Endodermal cell (in vitro differentiated cells): ENCODE data around the gene NR2F6. TPM values are rescaled to one million over a fixed set of nuclear protein-coding genes. Genes with fewer than 3 reads are reported as not detected.

Source experiments
- DNase-seq: peaks from one replicate; pipeline ENCODE4 v3.0.0-alpha.2; 2017
- H3K27ac ChIP-seq: 2 replicates; pipeline ENCODE4 v1.5.1; 2013; ENCODE audit warnings: mild to moderate bottlenecking, low read depth, low read length, moderate library complexity
- H3K27me3 ChIP-seq: 2 replicates; pipeline ENCODE4 v1.6.1; 2013; ENCODE audit warnings: mild to moderate bottlenecking, low read length, moderate library complexity; ENCODE audit not compliant: insufficient read depth, control insufficient read depth, poor library complexity, severe bottlenecking
- H3K36me3 ChIP-seq: 2 replicates; pipeline ENCODE4 v1.7.0; 2013; ENCODE audit warnings: mild to moderate bottlenecking, low read length, moderate library complexity; ENCODE audit not compliant: control insufficient read depth, insufficient read depth
- H3K4me1 ChIP-seq: one replicate; pipeline ENCODE4 v1.7.0; 2013; ENCODE audit warnings: low read length; ENCODE audit not compliant: control insufficient read depth, insufficient read depth
- H3K4me3 ChIP-seq: 2 replicates; pipeline ENCODE4 v1.5.1; 2013; ENCODE audit warnings: mild to moderate bottlenecking, low read length, moderate library complexity
- H3K9ac ChIP-seq: 2 replicates; pipeline ENCODE4 v1.6.1; 2013; ENCODE audit warnings: mild to moderate bottlenecking, low read length, moderate library complexity; ENCODE audit not compliant: poor library complexity, severe bottlenecking; ENCODE audit errors: extremely low read depth
- H3K9me3 ChIP-seq: 2 replicates; pipeline ENCODE4 v1.6.1; 2013; ENCODE audit warnings: mild to moderate bottlenecking, low read length, moderate library complexity; ENCODE audit not compliant: control insufficient read depth
- H3K27ac Mint-ChIP-seq: 2 replicates; pipeline ENCODE4 v1.8.0; 2020; ENCODE audit warnings: mixed read lengths
- H3K27me3 Mint-ChIP-seq: 2 replicates; pipeline ENCODE4 v1.8.0; 2021; ENCODE audit warnings: mild to moderate bottlenecking, mixed read lengths; ENCODE audit not compliant: insufficient read depth
- H3K36me3 Mint-ChIP-seq: 2 replicates; pipeline ENCODE4 v1.8.0; 2020; ENCODE audit warnings: low read depth, mixed read lengths
- H3K4me1 Mint-ChIP-seq: 2 replicates; pipeline ENCODE4 v1.8.0; 2020; ENCODE audit warnings: mixed read lengths
- H3K4me3 Mint-ChIP-seq: 2 replicates; pipeline ENCODE4 v1.8.0; 2020; ENCODE audit warnings: mild to moderate bottlenecking, moderate library complexity, mixed read lengths
- H3K9me3 Mint-ChIP-seq: 2 replicates; pipeline ENCODE4 v1.8.0; 2020; ENCODE audit warnings: mild to moderate bottlenecking, mixed read lengths
- CTCF ChIP-seq: fragments of 200-600 bp; sonication (generic); conservative IDR thresholded peaks from 2 replicates; pipeline ENCODE4 v1.5.0; 2021; ENCODE audit warnings: antibody characterized with exemption, mild to moderate bottlenecking
- WGBS, 2 experiments: methylation state at CpG; one replicate each; pipeline versions ENCODE4 v1.1.5 to v1.1.7; 2013; ENCODE audit warnings: missing lambda C conversion rate in 2 of 2, mixed read lengths in 1 of 2; ENCODE audit not compliant: insufficient coverage in 1 of 2, insufficient read length in 1 of 2; 5-methylcytosine and 5-hydroxymethylcytosine counted together
- total RNA-seq, 2 donors: library from RNA; stranded (reverse); fragmentation: NEBNext Ultra II Directional in 1 of 2; extraction: Animal tissue kit (Norgen Biotek cat#: 25700) in 1 of 2; gene quantifications; 2 replicates in 1 of 2; 3 replicates in 1 of 2; pipeline ENCODE4 v1.2.1, GENCODE V29; 2021

Gene NR2F6
- total RNA-seq, 2 donors from 2014 or later, result 103 to 107 TPM

- Mint-ChIP-seq H3K36me3 (peaks cover 29% of the 10 kb centered on the region), H3K4me3 (no peak overlapping the region), H3K27me3 (no peaks in the 10 kb centered on the region), H3K9me3 (no peaks in the 10 kb centered on the region), H3K4me1 (peaks cover 15% of the 10 kb centered on the region), H3K27ac (no peak overlapping the region)
- Histone ChIP-seq H3K27ac (no peak overlapping the region), H3K27me3 (no peaks in the 10 kb centered on the region), H3K9me3 (no peaks in the 10 kb centered on the region), H3K4me3 (no peak overlapping the region), H3K9ac (no peak overlapping the region), H3K36me3 (peaks cover 51% of the 10 kb centered on the region), H3K4me1 (peaks cover 4% of the 10 kb centered on the region)
- 96% methylated on average over 11 to 13 of the region's 13 CpGs for WGBS, 2 experiments
- no peak for TF ChIP-seq CTCF
- DNase-seq, result no peak
Observed at GRCh38 chr19:17237747-17238706, 7.7 kb downstream of the NR2F6 start.

GRCh38 chr19:17236811-17237543 is 8.7 kb downstream of the NR2F6 start:
- peaks cover 36% of the 10 kb centered on the region for H3K36me3 Mint-ChIP-seq
- no peak overlapping the region for H3K4me3 ChIP-seq

More at GRCh38 chr19:17236811-17237543, 8.7 kb downstream of the NR2F6 start:
- no peak for DNase-seq
- peaks cover 4% of the 10 kb centered on the region for H3K4me1 ChIP-seq
- no peaks in the 10 kb centered on the region for H3K9me3 ChIP-seq
- H3K9ac ChIP-seq, result no peak overlapping the region
- H3K36me3 ChIP-seq, result peaks cover 61% of the 10 kb centered on the region
- Mint-ChIP-seq H3K4me1 (peaks cover 12% of the 10 kb centered on the region), H3K27me3 (no peaks in the 10 kb centered on the region), H3K4me3 (no peak overlapping the region), H3K9me3 (no peaks in the 10 kb centered on the region), H3K27ac (no peak overlapping the region)
- TF ChIP-seq CTCF, result no peak
- H3K27me3 ChIP-seq, result no peaks in the 10 kb centered on the region
- no peak overlapping the region for H3K27ac ChIP-seq
- WGBS, 2 experiments, result 95 to 99% methylated on average over 11 to 18 of the region's 18 CpGs
